HG03378 (cell line): ENCODE measurements around the gene UTP18.
"Not testable (repeated sequence)": the region's sequence is repeated elsewhere in the genome, so short reads cannot be mapped to it uniquely, and the experiment has no call there.

Experiments
- ATAC-seq: cut with Tn5 transposase; IDR thresholded peaks from one replicate; pipeline ENCODE4 v1.9.1; 2021; ENCODE audit warnings: mild to moderate bottlenecking, moderate library complexity; ENCODE audit not compliant: unreplicated experiment

UTP18 gene

GRCh38 chr17:51258756-51259563, 1.4 kb upstream of the UTP18 start:
- ATAC-seq: no peak

GRCh38 chr17:51259564-51260236, 646 bp upstream of the UTP18 start, which contains the start of gene MBTD1:
Gene MBTD1 (minus strand): TSS chr17:51260049. CDS start chr17:51225161, 34,888 bp downstream.
- peak; percentile 80 for ATAC-seq

- ATAC-seq: no peak
These were observed 948 bp downstream of the UTP18 start for GRCh38 chr17:51261024-51261963.

GRCh38 chr17:51263006-51263405, 2.7 kb downstream of the UTP18 start:
- no peak for ATAC-seq

GRCh38 chr17:51264466-51264865, 4.1 kb downstream of the UTP18 start:
- ATAC-seq: not testable (repeated sequence)

GRCh38 chr17:51269991-51270390, 9.6 kb downstream of the UTP18 start:
- ATAC-seq: no peak

GRCh38 chr17:51270636-51271035, 10.3 kb downstream of the UTP18 start:
- no peak for ATAC-seq

GRCh38 chr17:51272812-51273211, 12.5 kb downstream of the UTP18 start:
- no peak for ATAC-seq

- no peak for ATAC-seq
These were observed 15.0 kb downstream of the UTP18 start for GRCh38 chr17:51275381-51275780.

GRCh38 chr17:51279183-51279582, 18.8 kb downstream of the UTP18 start:
- ATAC-seq: no peak

- no peak for ATAC-seq
These were observed 27.1 kb downstream of the UTP18 start for GRCh38 chr17:51287412-51287811.

- no peak for ATAC-seq
These were observed 29.4 kb downstream of the UTP18 start for GRCh38 chr17:51289696-51290111.

GRCh38 chr17:51294338-51294737, 34.0 kb downstream of the UTP18 start:
- not testable (repeated sequence) for ATAC-seq

- no peak for ATAC-seq
These were observed 38.4 kb downstream of the UTP18 start for GRCh38 chr17:51298508-51299371.

GRCh38 chr17:51299859-51300258, 39.5 kb downstream of the UTP18 start:
- ATAC-seq: no peak

- ATAC-seq: no peak
These were observed 44.8 kb downstream of the UTP18 start for GRCh38 chr17:51305182-51305581.

- not testable (repeated sequence) for ATAC-seq
These were observed 51.7 kb downstream of the UTP18 start for GRCh38 chr17:51312003-51312402.

- ATAC-seq: no peak
These were observed 58.8 kb downstream of the UTP18 start for GRCh38 chr17:51319186-51319585.

GRCh38 chr17:51322390-51323029, 62.2 kb downstream of the UTP18 start:
- peak; percentile 68 for ATAC-seq

- no peak for ATAC-seq
These were observed 65.1 kb downstream of the UTP18 start for GRCh38 chr17:51325471-51325870.
